Activated CD8-positive, alpha-beta T cell treated with anti-CD3 and anti-CD28 coated beads for 36 hours (primary cell): ENCODE measurements around the gene CABLES2. TPM values are rescaled to one million over a fixed set of nuclear protein-coding genes. Genes with fewer than 3 reads are reported as not detected.

ENCODE experiments used
- ATAC-seq: fragments of 200-7000 bp; cut with Tn5 transposase; one replicate; pipeline ENCODE4 v1.10.0; 2021; ENCODE audit warnings: mild to moderate bottlenecking, moderate library complexity
- CTCF ChIA-PET: fragments of 350-600 bp; sonication (Branson Sonifier 250); formaldehyde crosslinking; loops from one replicate; lab custom pipeline; 2021; ENCODE audit warnings: antibody characterized with exemption; lab: Charles Lee
- POLR2A ChIA-PET: fragments of 350-600 bp; sonication (Branson Sonifier 250); formaldehyde crosslinking; loops from one replicate; lab custom pipeline; 2021; ENCODE audit warnings: antibody characterized with exemption; lab: Charles Lee
- DNase-seq: peaks from one replicate; pipeline ENCODE4 v3.0.0-alpha.2; 2020
- H3K27ac Mint-ChIP-seq: one replicate; pipeline ENCODE4 v1.8.0; 2021; ENCODE audit warnings: mild to moderate bottlenecking, mixed read lengths
- H3K27me3 Mint-ChIP-seq: one replicate; pipeline ENCODE4 v1.8.0; 2021; ENCODE audit warnings: mixed read lengths
- H3K36me3 Mint-ChIP-seq: one replicate; pipeline ENCODE4 v1.8.0; 2021; ENCODE audit warnings: low read depth, mixed read lengths
- H3K4me1 Mint-ChIP-seq: one replicate; pipeline ENCODE4 v1.8.0; 2021; ENCODE audit warnings: low read depth, mixed read lengths
- H3K4me3 Mint-ChIP-seq: one replicate; pipeline ENCODE4 v1.8.0; 2021; ENCODE audit warnings: mild to moderate bottlenecking, moderate library complexity, mixed read lengths
- H3K9me3 Mint-ChIP-seq: one replicate; pipeline ENCODE4 v1.8.0; 2021; ENCODE audit warnings: mixed read lengths
- CTCF ChIP-seq: fragments of 200-600 bp; IDR thresholded peaks from one replicate; pipeline ENCODE4 v1.8.0; 2022; ENCODE audit warnings: antibody characterized with exemption, mild to moderate bottlenecking
- intact Hi-C: fragments of 100-400 bp; cut with micrococcal nuclease; formaldehyde crosslinking; loops from one replicate; pipeline ENCODE4 v1.10.0; 2022
- total RNA-seq, 2 experiments: library from RNA; stranded (reverse); gene quantifications; one replicate each; pipeline ENCODE4 v1.2.3, GENCODE V29; 2021

Gene CABLES2
- total RNA-seq, 2 experiments from 2014 or later, result 3.2 to 4.5 TPM

GRCh38 chr20:62412194-62413024 is 5.3 kb upstream of the CABLES2 start:
- no peak for ATAC-seq

GRCh38 chr20:62411479-62412193 is 4.6 kb upstream of the CABLES2 start:
- H3K36me3 Mint-ChIP-seq, result no peaks in the 10 kb centered on the region
- no peak overlapping the region for H3K27ac Mint-ChIP-seq
- DNase-seq, result no peak
- no peak overlapping the region for H3K4me3 Mint-ChIP-seq
- ChIA-PET POLR2A (no interaction called here), CTCF (no interaction called here)
- intact Hi-C loops, result no loop called here
- no peaks in the 10 kb centered on the region for H3K9me3 Mint-ChIP-seq
- no peaks in the 10 kb centered on the region for H3K4me1 Mint-ChIP-seq
- no peaks in the 10 kb centered on the region for H3K27me3 Mint-ChIP-seq
- no peak for TF ChIP-seq CTCF
- no peak for ATAC-seq

More at GRCh38 chr20:62412194-62413024, 5.3 kb upstream of the CABLES2 start:
- Mint-ChIP-seq H3K9me3 (no peaks in the 10 kb centered on the region), H3K27ac (no peak overlapping the region), H3K36me3 (no peaks in the 10 kb centered on the region), H3K4me1 (no peaks in the 10 kb centered on the region), H3K27me3 (no peaks in the 10 kb centered on the region), H3K4me3 (no peak overlapping the region)
- ChIA-PET POLR2A (no interaction called here), CTCF (no interaction called here)
- intact Hi-C loops, result no loop called here
- DNase-seq, result no peak
- TF ChIP-seq CTCF, result no peak

GRCh38 chr20:62410746-62411478 is 3.8 kb upstream of the CABLES2 start:
- no peak for ATAC-seq
- no peak for DNase-seq
- no peaks in the 10 kb centered on the region for H3K9me3 Mint-ChIP-seq
- ChIA-PET CTCF (interaction anchor here (1.0 to 2.4 kb wide), 4 partner anchors 88 to 381 kb away, joined by 3 to 14 read pairs (median 6); no protein-coding TSS in a partner anchor), POLR2A (interaction anchor here (1.0 kb wide), 1 partner anchor 213 kb away, joined by 3 read pairs; no protein-coding TSS in a partner anchor)
- H3K4me3 Mint-ChIP-seq, result no peak overlapping the region
- intact Hi-C loops, result no loop called here
- H3K27me3 Mint-ChIP-seq, result no peaks in the 10 kb centered on the region
- H3K27ac Mint-ChIP-seq, result no peak overlapping the region
- no peaks in the 10 kb centered on the region for H3K36me3 Mint-ChIP-seq
- H3K4me1 Mint-ChIP-seq, result peaks cover 5% of the 10 kb centered on the region
- TF ChIP-seq CTCF, result no peak

GRCh38 chr20:62409931-62410745 is 3.1 kb upstream of the CABLES2 start:
- TF ChIP-seq CTCF, result peak; percentile 35
- intact Hi-C loops, result no loop called here
- Mint-ChIP-seq H3K4me3 (no peak overlapping the region), H3K36me3 (no peaks in the 10 kb centered on the region), H3K27me3 (no peaks in the 10 kb centered on the region), H3K4me1 (peaks cover 12% of the 10 kb centered on the region), H3K9me3 (no peaks in the 10 kb centered on the region), H3K27ac (no peak overlapping the region)
- ATAC-seq (peak; percentile 14), DNase-seq (peak; percentile 62)
- ChIA-PET CTCF (interaction anchor here (0.7 to 2.4 kb wide), 10 partner anchors 21 to 381 kb away, joined by 3 to 14 read pairs (median 4); partner anchors contain the start of gene SLCO4A1), POLR2A (interaction anchor here (1.0 to 2.2 kb wide), 2 partner anchors 19 to 213 kb away, joined by 3 to 6 read pairs; no protein-coding TSS in a partner anchor)
